Neural cell (in vitro differentiated cells): ENCODE measurements around the gene UBASH3B.

ENCODE experiments used
- POLR2AphosphoS5 ChIP-seq: IDR thresholded peaks from 2 replicates; pipeline ENCODE4 v1.6.1; 2012
- RAD21 ChIP-seq: fragments of 450-650 bp; conservative IDR thresholded peaks from 2 replicates; pipeline ENCODE4 v1.6.1; 2014; ENCODE audit warnings: antibody characterized with exemption, mild to moderate bottlenecking, moderate library complexity
- TF ChIP-seq, protein P1 (sequence below): fragments of 450-650 bp; IDR thresholded peaks from 2 replicates; pipeline ENCODE4 v1.5.1; 2014; ENCODE audit warnings: antibody characterized with exemption, mild to moderate bottlenecking, moderate library complexity; ENCODE audit not compliant: poor library complexity, severe bottlenecking

DNA sequence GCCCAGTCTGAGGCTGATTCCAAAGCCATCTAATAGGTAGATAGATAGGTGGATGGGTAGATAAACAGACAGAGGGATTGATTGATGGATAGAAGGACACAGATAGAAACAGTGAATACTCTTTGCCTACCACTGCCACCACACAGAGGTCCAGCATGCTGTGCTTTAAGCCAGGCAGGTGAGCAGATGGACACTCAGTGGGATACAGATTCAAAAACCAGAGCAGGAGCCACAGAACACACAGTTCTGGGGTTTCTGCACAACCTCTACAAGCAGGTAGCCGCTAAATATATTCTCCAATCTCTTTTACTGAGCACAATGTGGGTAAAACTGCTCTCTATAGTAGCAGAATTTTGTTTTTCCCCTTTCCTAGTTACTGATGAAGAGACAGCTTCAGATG, 206.6 kb downstream of the UBASH3B start:
- TF ChIP-seq, protein P1, sequence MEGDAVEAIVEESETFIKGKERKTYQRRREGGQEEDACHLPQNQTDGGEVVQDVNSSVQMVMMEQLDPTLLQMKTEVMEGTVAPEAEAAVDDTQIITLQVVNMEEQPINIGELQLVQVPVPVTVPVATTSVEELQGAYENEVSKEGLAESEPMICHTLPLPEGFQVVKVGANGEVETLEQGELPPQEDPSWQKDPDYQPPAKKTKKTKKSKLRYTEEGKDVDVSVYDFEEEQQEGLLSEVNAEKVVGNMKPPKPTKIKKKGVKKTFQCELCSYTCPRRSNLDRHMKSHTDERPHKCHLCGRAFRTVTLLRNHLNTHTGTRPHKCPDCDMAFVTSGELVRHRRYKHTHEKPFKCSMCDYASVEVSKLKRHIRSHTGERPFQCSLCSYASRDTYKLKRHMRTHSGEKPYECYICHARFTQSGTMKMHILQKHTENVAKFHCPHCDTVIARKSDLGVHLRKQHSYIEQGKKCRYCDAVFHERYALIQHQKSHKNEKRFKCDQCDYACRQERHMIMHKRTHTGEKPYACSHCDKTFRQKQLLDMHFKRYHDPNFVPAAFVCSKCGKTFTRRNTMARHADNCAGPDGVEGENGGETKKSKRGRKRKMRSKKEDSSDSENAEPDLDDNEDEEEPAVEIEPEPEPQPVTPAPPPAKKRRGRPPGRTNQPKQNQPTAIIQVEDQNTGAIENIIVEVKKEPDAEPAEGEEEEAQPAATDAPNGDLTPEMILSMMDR: no peak
- no peak for TF ChIP-seq POLR2AphosphoS5
- TF ChIP-seq RAD21: no peak
